GM20000 (cell line): Measurements from ENCODE around the gene WWOX.

ENCODE experiments used
- DNase-seq: peaks from one replicate; pipeline ENCODE4 v3.0.0; 2012; ENCODE audit warnings: low spot score
- TF ChIP-seq, protein P1 (sequence below): IDR thresholded peaks from 2 replicates; pipeline ENCODE4 v1.5.1; 2012; ENCODE audit warnings: mild to moderate bottlenecking, control low read depth; ENCODE audit errors: extremely low read depth, missing control alignments

Gene WWOX

DNA sequence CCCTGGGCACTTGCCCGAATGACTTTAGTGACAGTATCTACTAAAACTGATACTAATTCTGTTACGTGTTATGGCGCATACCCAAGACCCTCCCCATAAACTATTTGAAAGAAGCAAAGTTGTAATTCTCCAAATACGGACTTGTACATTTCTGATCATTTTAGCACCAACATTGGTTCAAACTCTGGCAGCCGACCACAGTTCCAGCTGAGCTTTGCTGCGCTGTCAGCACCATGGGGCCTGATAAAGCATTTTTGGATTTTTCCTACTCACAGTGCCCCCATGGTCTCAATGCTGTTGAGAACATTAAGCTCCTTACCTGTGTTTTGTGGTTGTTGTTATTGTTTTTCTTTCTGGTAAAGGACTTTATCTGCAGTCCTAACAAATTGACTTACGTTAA, 1040.3 kb downstream of the WWOX start:
- TF ChIP-seq, protein P1, sequence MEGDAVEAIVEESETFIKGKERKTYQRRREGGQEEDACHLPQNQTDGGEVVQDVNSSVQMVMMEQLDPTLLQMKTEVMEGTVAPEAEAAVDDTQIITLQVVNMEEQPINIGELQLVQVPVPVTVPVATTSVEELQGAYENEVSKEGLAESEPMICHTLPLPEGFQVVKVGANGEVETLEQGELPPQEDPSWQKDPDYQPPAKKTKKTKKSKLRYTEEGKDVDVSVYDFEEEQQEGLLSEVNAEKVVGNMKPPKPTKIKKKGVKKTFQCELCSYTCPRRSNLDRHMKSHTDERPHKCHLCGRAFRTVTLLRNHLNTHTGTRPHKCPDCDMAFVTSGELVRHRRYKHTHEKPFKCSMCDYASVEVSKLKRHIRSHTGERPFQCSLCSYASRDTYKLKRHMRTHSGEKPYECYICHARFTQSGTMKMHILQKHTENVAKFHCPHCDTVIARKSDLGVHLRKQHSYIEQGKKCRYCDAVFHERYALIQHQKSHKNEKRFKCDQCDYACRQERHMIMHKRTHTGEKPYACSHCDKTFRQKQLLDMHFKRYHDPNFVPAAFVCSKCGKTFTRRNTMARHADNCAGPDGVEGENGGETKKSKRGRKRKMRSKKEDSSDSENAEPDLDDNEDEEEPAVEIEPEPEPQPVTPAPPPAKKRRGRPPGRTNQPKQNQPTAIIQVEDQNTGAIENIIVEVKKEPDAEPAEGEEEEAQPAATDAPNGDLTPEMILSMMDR, result no peak
- no peak for DNase-seq

DNA sequence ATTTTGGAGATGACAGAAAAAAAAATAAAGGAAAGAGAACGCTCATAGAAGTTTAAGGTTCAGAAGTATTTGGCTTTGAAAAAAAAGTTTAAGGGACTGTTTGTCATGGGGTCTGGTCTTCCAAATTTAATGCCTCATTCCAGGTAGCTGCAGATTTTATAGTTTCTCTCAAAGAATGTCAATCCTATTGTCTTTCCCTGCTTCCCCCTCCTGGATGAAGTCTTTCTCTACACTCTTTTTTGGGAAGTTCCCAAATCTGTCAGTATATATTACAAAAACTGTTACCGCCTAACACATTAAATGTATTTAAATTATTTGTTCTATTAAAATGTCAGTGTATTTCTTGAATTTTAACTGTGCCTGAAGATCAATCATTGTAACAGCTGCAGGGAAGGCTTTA, 1043.6 kb downstream of the WWOX start:
- TF ChIP-seq, protein P1, result no peak
- no peak for DNase-seq

DNA sequence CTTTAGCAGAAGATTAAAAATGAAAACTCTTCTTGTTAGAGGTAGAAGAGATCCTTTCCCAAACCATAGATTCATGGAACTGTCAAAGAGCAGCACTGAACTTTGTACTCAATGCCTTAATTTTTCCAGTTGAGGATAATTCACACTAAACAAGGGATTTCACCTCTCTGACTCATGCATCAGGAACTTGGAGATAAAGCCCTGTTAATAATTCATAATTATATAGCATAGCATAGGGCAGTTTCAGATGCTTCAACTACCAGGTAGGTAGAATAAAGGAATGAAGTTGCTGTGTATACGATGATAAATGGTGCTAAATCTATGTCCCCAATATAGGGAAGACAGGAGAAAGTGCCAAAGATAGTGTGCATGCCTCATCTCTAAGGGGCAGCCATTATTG, 1050.7 kb downstream of the WWOX start:
- TF ChIP-seq, protein P1, result no peak
- DNase-seq, result no peak

DNA sequence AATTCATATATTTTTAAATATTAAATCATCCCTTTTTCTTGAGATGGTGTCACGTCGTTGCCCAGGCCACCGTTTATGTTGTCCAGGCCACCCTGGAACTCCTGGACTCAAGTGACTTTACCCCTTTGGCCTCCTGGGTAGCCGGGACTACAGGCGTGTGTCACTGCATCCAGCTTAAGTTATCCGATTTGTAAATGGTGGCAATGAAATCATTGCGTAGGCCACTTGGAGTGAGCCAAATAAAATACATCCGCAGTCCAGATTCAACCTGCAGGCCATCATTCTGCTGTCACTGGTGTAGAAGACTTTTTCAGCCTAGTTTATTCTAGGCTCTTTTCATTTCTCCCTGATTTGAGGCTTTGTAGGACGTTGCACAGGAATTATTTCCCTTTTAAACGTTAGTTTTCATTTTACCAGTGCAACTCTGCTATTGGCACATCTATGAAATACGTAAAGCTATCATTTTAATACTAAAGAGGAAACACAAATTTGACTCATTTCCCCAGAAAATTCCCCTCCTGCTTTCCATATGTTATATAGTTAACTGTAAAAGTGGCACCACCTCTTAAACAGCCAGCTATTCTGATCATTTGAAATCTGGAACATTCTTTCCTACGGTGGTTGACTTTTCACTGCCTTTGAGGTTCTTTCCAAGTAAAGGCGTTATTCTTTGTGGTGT, 1051.3 kb downstream of the WWOX start:
- DNase-seq, result no peak
- TF ChIP-seq, protein P1, result no peak

DNA sequence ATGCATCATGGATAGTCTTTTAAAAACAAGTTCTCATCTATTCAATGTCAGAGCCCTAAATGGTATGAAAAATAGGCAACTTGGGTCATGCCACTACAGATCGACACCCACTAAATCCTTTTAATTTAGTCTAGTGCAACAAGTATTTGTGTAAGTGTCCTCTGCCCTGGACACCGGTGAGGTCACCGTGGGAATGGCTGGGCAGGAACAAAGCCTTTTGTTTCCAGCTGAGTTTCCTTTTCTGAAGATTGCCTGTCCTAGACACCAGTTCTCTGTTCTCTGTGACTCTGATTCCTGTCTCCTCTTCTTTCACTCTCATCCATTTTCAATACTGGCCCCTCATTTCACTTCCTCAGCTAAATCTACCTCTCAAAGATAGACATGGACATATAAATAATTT, 1054.6 kb downstream of the WWOX start:
- TF ChIP-seq, protein P1, result no peak

DNA sequence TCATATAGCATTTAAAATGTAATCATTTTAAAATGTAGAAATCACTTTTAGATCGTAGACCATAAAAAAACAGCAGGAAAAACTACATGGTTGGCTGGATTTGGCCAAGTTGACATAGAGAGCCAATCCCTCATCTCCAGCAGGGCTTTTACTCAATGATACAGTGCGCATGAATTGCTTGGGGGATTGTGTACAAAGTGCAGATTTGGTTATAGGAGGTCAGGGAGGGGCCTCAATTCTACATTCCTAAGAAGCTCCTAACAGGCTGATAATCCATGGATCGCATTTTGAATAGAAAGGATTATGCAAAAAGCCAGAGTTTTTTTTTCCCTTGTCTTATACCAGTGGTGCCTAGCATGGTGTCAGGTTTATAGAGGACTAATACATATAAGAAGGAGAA, 1056.0 kb downstream of the WWOX start:
- TF ChIP-seq, protein P1, result no peak
- no peak for DNase-seq

More for the DNA sequence above, 1054.6 kb downstream of the WWOX start:
- no peak for DNase-seq

DNA sequence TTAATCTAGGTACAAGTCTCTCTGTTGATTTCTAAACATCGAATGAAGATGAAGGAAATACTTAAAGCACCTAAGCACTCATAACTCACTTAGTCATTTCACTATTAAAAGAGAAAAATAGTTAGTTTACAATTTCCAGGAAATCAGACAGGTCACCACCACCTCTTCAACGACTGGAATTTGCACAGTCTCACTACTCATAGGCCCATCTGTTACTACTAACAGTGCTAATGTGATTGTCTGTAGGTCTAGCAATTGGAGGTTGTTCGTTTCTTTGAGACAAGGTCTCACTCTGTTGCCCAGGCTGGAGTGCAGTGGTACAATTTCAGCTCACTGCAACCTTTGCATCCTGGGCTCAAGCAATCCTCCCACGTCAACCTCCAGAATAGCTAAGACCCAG, 1056.5 kb downstream of the WWOX start:
- no peak for DNase-seq
- TF ChIP-seq, protein P1, result no peak
